ENCODE results near the gene PTPRT. TPM values are rescaled to one million over a fixed set of nuclear protein-coding genes. Genes with fewer than 3 reads are reported as not detected.

PTPRT gene
- total RNA-seq, 2 experiments from 2014 or later = not detected

DNA sequence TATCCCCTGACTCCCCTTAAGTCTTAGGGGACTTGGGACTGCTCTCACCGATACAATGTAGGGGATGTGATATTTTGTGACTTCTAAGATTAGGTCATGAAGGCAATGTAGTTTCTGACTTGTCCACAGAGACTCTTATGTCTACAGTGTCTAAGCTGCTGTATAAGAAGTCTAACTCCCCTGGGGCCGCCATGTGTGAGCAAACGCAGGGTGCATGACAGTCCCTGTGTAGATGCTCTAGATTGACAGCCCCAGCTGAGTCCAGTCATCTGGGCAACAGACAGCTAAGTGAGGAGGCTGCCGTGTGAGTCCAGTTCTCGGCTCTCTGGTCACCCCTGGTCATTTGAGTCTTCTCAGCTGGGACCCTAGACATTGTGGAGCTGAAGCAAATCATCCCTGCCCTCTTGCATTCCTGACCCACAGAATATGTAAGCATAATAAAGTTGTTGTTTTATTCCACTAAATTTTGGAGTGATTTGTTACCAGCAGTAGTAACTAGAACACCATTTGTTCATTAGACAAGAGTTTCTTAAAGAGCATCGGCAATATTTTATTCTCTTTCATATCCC lies 828.2 kb downstream of the PTPRT start:
- no peak for DNase-seq
- no peak for ATAC-seq (ENCODE audit: low read depth)
- Mint-ChIP-seq H3K27me3 (no peaks in the 10 kb centered on the region), H3K9me3 (no peaks in the 10 kb centered on the region), H3K4me3 (no peak overlapping the region), H3K36me3 (no peaks in the 10 kb centered on the region), H3K27ac (no peak overlapping the region), H3K4me1 (no peaks in the 10 kb centered on the region)
- POLR2A ChIA-PET = no interaction called here

DNA sequence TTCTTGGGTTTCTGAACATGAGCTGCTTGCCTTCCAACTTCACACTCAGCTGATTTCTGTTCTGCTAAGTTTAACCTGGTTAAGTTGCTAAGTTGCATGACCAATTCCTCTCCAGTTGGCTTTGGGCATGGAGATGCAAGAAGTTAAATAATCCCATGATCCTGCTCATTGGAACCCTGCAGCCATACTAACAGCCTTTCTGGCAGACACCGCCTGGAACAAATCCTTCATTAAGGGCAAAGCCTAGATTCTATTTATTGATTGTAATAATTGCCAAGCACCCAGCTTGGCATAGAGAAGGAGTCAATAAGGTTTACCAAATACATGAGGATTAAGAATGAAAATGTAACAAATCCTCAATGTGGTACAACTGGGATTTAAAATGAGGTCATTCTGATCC lies 829.1 kb downstream of the PTPRT start:
- no peaks in the 10 kb centered on the region for H3K36me3 Mint-ChIP-seq
- no peaks in the 10 kb centered on the region for H3K9me3 Mint-ChIP-seq
- DNase-seq (no peak), ATAC-seq (ENCODE audit: low read depth) (no peak)
- no peak overlapping the region for H3K4me3 Mint-ChIP-seq
- H3K27ac Mint-ChIP-seq = no peak overlapping the region
- H3K4me1 Mint-ChIP-seq = no peaks in the 10 kb centered on the region
- H3K27me3 Mint-ChIP-seq = no peaks in the 10 kb centered on the region
- POLR2A ChIA-PET = no interaction called here

DNA sequence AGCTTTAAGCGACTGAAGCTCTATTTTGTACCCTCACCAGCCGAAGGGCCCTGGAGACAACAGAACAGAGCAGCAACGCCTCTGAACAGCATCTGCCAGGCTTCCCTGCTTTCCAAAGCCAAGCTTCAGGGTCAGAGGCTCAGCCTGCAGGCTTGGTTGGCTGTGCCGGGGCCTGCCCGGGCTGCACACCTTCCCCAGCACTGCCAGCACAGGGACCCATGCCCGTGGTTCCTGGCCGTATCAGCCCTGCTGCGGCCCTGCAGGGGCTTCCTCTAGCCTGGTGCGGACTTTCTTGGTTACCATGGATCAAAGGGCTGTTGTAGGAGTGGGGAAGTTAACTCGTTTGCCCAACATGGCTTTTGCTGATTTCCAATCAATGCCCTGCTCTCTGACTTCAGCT lies 830.1 kb downstream of the PTPRT start:
- H3K36me3 Mint-ChIP-seq = no peaks in the 10 kb centered on the region
- no peaks in the 10 kb centered on the region for H3K9me3 Mint-ChIP-seq
- no peak for DNase-seq
- no peak for ATAC-seq (ENCODE audit: low read depth)
- H3K27me3 Mint-ChIP-seq = no peaks in the 10 kb centered on the region
- no peaks in the 10 kb centered on the region for H3K4me1 Mint-ChIP-seq
- no peak overlapping the region for H3K27ac Mint-ChIP-seq
- POLR2A ChIA-PET = no interaction called here
- H3K4me3 Mint-ChIP-seq = no peak overlapping the region

DNA sequence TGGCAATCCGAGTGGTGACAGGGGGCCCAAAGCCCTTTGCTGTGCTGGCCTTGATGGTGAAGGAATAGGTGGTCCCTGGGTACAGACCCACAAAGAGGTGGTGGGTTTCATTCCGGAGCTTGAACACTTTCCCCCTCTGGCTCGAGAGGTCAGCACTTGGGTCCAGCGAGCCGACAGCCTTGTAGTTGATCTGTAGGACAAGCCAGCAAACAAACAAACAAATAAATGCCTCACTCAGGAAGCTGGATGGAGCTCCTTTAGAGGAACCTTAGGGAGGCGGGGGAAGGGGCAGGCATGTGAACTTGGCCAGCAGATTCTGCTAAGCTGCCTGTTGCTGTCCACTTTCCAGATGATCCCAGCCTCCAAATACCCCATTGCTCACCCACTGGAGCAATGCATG lies 837.6 kb downstream of the PTPRT start:
- Mint-ChIP-seq H3K27me3 (no peaks in the 10 kb centered on the region), H3K4me1 (no peaks in the 10 kb centered on the region), H3K27ac (no peak overlapping the region), H3K36me3 (no peaks in the 10 kb centered on the region), H3K4me3 (no peak overlapping the region), H3K9me3 (no peaks in the 10 kb centered on the region)
- POLR2A ChIA-PET = no interaction called here
- ATAC-seq (ENCODE audit: low read depth) (no peak), DNase-seq (no peak)

DNA sequence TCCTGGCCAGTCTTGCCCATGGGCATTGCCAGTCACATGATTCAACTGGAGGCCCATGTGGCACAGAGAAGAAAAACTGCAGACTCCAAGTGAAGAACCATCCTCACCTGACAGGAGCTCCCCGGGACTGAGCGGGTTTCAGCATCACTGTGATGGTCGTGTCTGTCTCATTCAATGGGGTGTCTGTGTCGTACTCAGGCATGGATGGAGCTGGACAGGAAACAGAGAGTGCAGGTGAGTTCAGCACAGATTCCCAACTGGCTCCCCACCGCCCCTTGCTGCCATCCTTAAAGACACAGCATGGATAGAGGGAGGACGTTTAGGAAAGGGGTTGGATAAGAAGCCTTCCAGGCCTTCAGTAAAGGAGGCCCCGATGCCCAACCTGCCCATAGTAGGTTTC lies 839.2 kb downstream of the PTPRT start:
- no peak for ATAC-seq (ENCODE audit: low read depth)
- POLR2A ChIA-PET = no interaction called here
- H3K4me1 Mint-ChIP-seq = no peaks in the 10 kb centered on the region
- H3K36me3 Mint-ChIP-seq = no peaks in the 10 kb centered on the region
- H3K27ac Mint-ChIP-seq = no peak overlapping the region
- no peaks in the 10 kb centered on the region for H3K9me3 Mint-ChIP-seq
- no peak for DNase-seq
- H3K4me3 Mint-ChIP-seq = no peak overlapping the region
- no peaks in the 10 kb centered on the region for H3K27me3 Mint-ChIP-seq

DNA sequence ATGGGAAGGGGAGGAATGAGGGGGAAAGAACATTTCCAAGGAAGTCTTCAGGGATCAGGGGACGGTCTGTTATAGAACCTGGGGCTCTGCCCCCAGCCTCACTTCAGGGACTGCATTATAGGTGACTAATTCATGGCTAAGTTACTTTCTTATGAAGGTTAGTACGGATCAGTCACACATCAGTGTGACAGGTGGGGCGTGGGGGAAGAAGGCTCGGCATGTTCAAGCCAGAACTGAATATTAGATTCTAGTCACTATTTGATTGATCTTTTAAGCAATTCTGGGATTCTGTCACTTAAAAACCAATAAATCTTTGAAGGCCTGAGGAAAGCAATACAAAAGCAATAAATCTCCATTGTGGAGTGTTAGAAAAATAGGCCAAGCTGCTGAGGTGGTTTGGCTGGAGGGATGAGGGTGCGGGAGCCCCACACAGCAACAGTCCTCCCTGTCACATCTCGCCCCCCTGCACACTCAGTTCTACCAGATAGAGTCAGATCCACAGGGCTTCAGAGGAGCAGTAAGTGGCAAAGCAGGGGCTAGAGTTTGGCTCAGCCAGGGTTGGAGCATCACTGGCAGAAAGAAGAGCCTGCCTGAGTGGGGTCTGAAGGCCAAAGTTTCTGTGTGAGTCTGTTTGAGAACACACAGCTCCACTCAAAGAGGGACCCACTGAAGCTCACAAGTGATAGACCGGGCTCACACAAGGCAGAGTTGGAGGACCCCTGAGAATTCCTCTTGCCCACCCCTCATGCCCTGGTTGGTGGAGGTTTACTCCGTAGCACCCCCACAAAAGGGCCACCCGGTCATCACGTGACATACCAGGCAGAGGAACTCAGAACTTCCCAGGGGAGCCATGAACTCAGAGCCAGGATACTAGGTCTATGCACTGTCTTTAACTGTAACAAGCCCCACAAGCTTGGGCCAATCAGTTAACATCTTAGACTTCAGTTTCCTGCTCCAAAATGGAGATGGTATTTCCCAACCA lies 843.2 kb downstream of the PTPRT start:
- no peak for DNase-seq
- H3K27me3 Mint-ChIP-seq = no peaks in the 10 kb centered on the region
- no peak overlapping the region for H3K27ac Mint-ChIP-seq
- H3K4me1 Mint-ChIP-seq = no peaks in the 10 kb centered on the region
- no peaks in the 10 kb centered on the region for H3K9me3 Mint-ChIP-seq
- no peak for ATAC-seq (ENCODE audit: low read depth)
- no peak overlapping the region for H3K4me3 Mint-ChIP-seq
- POLR2A ChIA-PET = no interaction called here
- H3K36me3 Mint-ChIP-seq = no peaks in the 10 kb centered on the region

DNA sequence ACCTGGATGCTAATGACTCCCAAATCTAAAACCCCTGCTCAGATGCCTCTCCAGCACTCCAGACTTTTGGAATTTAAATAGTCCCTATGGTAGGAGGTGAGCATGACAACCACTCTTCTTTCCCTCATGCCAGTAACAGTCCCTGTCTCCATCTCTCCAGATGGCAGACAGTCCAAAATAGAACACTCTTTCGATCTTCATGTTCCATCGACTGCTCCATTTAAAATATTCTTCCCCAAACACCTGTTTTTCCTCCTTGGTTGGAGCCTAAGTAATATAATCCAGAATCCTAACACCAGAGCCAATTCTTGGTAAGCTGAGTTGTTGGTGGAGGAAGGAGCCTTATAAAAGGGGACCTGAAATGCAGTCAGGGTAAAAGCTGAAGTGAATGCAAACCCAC lies 848.1 kb downstream of the PTPRT start:
- POLR2A ChIA-PET = no interaction called here
- DNase-seq (no peak), ATAC-seq (ENCODE audit: low read depth) (no peak)
- H3K4me1 Mint-ChIP-seq = no peaks in the 10 kb centered on the region
- no peaks in the 10 kb centered on the region for H3K27me3 Mint-ChIP-seq
- H3K9me3 Mint-ChIP-seq = peaks cover 2% of the 10 kb centered on the region
- H3K27ac Mint-ChIP-seq = no peak overlapping the region
- H3K4me3 Mint-ChIP-seq = no peak overlapping the region
- no peaks in the 10 kb centered on the region for H3K36me3 Mint-ChIP-seq

DNA sequence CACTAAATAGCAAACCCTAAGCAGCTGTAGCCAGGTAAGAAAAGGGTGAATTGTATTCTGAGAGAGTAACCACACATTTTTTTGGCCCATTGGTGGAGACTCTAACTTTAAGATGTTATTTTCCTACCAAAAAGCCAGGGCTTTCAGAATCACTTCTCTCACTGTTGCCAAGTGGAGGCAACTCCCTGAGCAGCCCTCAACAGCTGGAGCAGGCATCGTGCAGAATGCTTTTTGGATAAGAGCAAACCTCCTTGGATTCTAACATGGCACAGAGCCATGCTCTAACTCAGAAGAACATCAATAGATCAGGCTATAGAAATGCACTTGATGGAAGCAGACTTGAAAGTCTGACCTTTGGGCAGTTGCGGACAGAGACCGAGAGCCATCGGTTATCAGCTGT lies 849.3 kb downstream of the PTPRT start:
- H3K27ac Mint-ChIP-seq = no peak overlapping the region
- DNase-seq (no peak), ATAC-seq (ENCODE audit: low read depth) (no peak)
- peaks cover 2% of the 10 kb centered on the region for H3K9me3 Mint-ChIP-seq
- H3K27me3 Mint-ChIP-seq = no peaks in the 10 kb centered on the region
- POLR2A ChIA-PET = no interaction called here
- H3K36me3 Mint-ChIP-seq = no peaks in the 10 kb centered on the region
- no peak overlapping the region for H3K4me3 Mint-ChIP-seq
- H3K4me1 Mint-ChIP-seq = no peaks in the 10 kb centered on the region

DNA sequence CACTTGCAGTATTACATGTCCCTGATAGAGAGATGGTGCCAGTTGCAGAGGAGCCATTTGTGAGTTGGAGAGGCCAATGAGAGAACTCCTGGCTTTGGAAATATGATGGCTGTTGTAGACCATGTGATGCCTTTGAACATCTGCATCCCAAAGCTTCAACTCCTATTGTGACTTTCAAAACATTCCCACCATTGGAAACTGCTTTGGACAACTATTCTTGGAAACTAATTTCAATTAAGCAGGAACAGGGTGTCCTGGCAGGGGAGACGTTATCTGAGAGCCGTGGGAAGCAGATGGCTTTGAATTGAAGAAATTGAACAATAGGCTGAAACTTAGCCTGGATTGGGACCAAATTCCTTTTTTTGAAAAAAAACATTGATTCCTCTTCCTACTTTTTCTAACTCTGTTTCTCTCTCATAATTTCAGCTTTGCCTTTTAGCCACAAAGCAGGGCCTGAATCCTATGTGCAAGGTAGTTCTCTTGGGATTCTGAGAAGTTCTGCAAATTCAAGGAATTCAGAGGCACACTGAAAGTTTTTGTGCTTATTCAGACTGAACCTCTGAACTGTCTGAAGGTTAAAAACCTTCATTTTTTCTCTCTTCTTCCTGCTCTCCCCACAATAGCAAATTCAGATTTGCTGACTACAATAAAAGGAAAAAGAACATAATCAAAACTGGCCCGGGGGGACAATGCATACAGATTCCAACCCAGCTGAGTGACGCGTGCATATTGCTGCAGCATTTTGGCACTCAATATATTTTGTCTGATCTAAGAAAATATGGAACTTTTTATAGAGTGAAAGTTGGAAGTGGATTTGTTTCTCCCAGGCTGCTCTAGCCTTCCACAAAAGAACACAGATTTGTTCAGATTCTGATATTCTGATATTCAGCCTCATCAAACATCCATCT lies 851.2 kb downstream of the PTPRT start:
- Mint-ChIP-seq H3K27ac (no peak overlapping the region), H3K27me3 (no peaks in the 10 kb centered on the region), H3K4me3 (no peak overlapping the region), H3K36me3 (no peaks in the 10 kb centered on the region), H3K4me1 (no peaks in the 10 kb centered on the region), H3K9me3 (peaks cover 2% of the 10 kb centered on the region)
- no peak for ATAC-seq (ENCODE audit: low read depth)
- no peak for DNase-seq
- POLR2A ChIA-PET = no interaction called here

DNA sequence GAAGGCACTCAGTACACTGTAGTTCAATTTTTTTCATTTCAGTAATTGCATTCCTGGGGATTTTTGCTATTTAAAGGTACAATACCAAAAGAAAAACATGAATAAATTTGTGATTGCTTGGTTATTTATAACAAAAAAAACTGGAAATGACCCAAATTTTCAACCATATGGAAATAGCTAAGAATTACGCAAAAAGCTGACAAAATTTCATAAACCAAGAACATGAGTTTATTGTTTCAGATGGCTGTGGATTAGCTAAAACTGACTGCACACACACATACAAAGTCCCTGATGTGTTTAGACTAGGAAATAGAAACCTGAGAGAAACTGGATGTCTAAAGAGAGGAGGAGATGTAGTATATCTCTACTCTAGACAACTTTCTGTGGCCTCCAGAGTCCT lies 853.1 kb downstream of the PTPRT start:
- peaks cover 2% of the 10 kb centered on the region for H3K9me3 Mint-ChIP-seq
- H3K4me3 Mint-ChIP-seq = no peak overlapping the region
- no peak for DNase-seq
- H3K27ac Mint-ChIP-seq = no peak overlapping the region
- POLR2A ChIA-PET = no interaction called here
- H3K27me3 Mint-ChIP-seq = no peaks in the 10 kb centered on the region
- H3K4me1 Mint-ChIP-seq = no peaks in the 10 kb centered on the region
- ATAC-seq (ENCODE audit: low read depth) = no peak
- no peaks in the 10 kb centered on the region for H3K36me3 Mint-ChIP-seq

DNA sequence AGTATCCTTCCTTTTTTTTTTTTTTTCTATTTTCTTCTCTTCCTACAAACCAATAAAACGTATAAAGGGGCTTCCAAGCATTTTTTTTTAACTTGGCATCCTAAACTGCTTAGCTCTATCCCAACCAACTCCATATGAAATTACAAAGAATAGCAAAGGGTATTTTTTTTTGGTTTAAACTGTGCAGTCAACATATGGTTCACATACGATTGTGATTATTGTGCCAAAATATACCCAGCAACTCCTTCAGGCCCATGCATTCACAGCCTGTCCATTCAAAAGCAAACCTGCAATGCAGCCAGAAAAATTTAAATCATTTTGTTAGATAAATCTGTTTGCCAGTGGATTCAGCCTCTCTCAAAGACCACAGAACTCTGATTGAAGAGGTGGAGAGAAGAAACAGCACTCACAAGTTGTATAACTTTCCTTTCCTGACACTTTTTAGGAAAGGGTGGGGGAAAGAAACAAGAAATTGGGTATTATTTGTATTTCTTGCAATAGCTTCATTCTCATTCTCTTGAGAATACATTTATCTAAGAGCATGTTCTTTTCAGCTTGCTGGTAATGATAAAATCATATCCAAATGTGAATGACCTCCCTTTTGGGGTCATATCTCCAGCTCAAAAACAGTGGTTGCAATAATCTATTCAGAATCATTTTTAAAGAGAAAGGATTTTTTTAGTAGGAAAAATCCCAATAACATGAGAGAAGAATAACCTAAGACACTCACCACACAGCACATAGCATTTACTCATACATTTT lies 870.3 kb downstream of the PTPRT start:
- H3K27me3 Mint-ChIP-seq = no peaks in the 10 kb centered on the region
- H3K4me3 Mint-ChIP-seq = no peak overlapping the region
- no peak for ATAC-seq (ENCODE audit: low read depth)
- H3K9me3 Mint-ChIP-seq = peaks cover 6% of the 10 kb centered on the region
- H3K36me3 Mint-ChIP-seq = no peaks in the 10 kb centered on the region
- no peak for DNase-seq
- H3K27ac Mint-ChIP-seq = no peak overlapping the region
- POLR2A ChIA-PET = no interaction called here
- H3K4me1 Mint-ChIP-seq = no peaks in the 10 kb centered on the region

DNA sequence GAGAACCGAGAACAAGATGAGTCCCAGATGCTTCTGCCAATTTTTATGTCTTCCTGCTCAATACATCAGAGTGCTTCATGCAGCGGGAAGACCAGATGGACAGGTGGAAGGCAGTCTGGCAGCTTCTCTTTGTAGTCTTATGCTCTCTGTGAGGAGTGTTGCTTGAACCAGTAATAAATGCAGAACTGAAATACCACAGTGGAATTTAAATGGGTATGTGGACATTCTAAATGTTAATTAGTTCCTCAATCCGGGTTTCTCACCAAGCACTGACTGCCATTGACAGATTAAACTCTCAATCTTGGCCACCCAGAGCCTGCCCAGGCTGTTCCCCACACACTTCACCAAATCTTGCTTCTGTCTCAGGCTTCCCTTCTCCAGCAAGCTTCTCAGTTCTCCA lies 876.0 kb downstream of the PTPRT start:
- no peak for DNase-seq
- no peaks in the 10 kb centered on the region for H3K36me3 Mint-ChIP-seq
- no peaks in the 10 kb centered on the region for H3K4me1 Mint-ChIP-seq
- H3K4me3 Mint-ChIP-seq = no peak overlapping the region
- H3K27me3 Mint-ChIP-seq = no peaks in the 10 kb centered on the region
- H3K27ac Mint-ChIP-seq = no peak overlapping the region
- H3K9me3 Mint-ChIP-seq = peaks cover 4% of the 10 kb centered on the region
- POLR2A ChIA-PET = no interaction called here
- no peak for ATAC-seq (ENCODE audit: low read depth)

DNA sequence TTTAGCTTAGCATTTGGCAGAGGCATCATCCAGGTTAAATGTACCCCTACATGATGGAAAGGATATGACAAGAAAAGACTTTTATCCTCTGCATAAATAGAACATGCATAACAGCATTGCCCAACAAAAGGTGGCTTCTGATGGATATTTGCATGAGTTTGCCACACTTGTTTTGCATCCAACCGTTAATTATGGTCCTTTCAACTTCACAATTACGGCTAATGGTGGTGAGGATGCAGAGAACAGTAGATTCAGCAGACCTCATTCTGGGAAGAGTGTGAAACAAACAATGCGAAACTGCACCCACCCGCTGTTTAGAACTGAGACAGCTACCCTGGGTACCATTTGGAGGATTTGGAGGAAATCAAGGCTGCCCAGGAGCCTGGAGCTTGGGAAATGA lies 880.7 kb downstream of the PTPRT start:
- no peaks in the 10 kb centered on the region for H3K4me1 Mint-ChIP-seq
- POLR2A ChIA-PET = no interaction called here
- no peak for ATAC-seq (ENCODE audit: low read depth)
- no peak overlapping the region for H3K4me3 Mint-ChIP-seq
- H3K36me3 Mint-ChIP-seq = no peaks in the 10 kb centered on the region
- H3K27ac Mint-ChIP-seq = no peak overlapping the region
- no peaks in the 10 kb centered on the region for H3K27me3 Mint-ChIP-seq
- no peak for DNase-seq
- no peaks in the 10 kb centered on the region for H3K9me3 Mint-ChIP-seq

Data from activated naive CD8-positive, alpha-beta T cell treated with anti-CD3 and anti-CD28 coated beads, Interleukin-2, amount 10 ng/mL, durations not matched to agents 7 days and 5 days (primary cell).